Hematopoietic multipotent progenitor cell treated with erythropoietin and hydrocortisone succinate and interleukin-3 and kit ligand, for 8 days (in vitro differentiated cells): Measurements from ENCODE around the gene IL4I1.
"Not testable (repeated sequence)": the region's sequence is repeated elsewhere in the genome, so short reads cannot be mapped to it uniquely, and the experiment has no call there.

Experiments
- DNase-seq: peaks from one replicate; pipeline ENCODE4 v3.0.0-alpha.2; 2015

The IL4I1 gene, protein sequence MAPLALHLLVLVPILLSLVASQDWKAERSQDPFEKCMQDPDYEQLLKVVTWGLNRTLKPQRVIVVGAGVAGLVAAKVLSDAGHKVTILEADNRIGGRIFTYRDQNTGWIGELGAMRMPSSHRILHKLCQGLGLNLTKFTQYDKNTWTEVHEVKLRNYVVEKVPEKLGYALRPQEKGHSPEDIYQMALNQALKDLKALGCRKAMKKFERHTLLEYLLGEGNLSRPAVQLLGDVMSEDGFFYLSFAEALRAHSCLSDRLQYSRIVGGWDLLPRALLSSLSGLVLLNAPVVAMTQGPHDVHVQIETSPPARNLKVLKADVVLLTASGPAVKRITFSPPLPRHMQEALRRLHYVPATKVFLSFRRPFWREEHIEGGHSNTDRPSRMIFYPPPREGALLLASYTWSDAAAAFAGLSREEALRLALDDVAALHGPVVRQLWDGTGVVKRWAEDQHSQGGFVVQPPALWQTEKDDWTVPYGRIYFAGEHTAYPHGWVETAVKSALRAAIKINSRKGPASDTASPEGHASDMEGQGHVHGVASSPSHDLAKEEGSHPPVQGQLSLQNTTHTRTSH

DNA sequence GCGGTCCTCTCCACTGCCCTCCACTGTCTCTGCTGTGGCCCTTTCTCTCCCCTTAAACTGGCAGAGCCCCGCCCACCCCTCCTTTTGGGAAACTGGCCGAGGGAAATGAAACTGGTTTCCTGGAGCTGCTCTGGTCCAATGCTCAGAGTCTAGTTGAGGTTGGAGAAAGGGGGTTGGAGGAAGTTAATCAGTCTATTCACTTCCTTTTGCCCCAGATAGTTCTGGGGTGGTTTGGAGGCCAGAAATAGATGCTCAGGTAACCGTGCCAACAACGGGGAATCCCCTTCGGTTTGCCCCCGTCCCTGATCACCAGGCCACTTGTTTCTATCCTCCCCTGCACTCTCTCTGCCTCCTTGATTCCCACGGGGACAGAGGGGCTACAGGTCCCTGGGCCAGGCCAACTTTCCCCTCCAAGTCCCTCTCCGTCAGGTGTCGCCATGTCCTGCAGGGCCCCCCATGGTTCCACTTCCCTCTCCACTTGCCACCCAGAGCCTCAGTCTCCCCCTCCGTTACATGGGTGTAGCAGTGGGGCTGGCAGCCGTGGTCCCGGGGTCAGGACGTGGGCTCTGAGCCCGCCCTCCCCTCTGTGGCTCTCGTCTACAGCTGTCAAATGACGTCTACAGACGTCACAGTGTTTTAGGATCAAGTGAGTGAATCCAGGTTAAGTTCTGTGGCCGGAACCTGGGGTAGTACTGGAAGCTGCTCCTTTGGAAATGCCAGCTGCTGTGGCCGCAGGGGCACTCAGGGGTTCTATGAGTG lies at the start of gene IL4I1:
TSS of gene IL4I1 (minus strand) at position 25 of the 759 bp plus-strand sequence. CDS start 727 bp downstream, outside the sequence.
- DNase-seq: no peak

DNA sequence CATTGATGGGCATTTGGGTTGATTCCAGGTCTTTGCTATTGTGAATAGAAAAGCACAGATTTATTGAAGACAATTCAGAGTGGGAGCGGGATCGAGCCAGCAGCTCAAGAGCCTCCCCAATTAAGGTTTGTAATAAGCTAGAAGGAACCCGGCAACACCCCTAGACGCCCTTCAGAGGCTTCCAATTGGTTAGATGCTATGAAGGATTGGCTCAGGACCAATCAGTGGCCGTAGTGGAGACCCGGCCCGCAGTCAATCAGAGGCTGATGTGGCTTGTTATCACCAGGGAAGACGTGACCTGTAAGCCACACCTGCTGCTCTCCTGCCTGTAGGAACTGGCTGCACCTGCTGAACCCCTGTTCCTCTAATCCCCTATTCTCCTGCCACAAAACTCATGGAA lies 49.7 kb upstream of the IL4I1 start:
- no peak for DNase-seq

DNA sequence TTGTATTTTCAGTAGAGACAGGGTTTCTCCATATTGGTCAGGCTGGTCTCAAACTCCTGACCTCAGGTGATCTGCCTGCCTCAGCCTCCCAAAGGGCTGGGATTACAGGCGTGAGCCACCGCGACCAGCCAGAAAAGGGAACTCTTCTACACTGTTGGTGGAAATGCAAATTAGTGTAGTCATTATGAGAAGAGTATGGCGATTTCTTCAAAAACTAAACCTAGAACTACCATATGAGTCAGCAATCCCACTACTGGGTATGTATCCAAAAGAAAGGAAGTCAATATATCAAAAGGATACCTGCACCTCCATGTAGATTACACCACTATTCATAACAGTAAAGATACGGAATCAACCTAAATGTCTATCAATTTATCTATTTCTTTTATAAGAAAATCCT lies 47.9 kb upstream of the IL4I1 start:
- DNase-seq: not testable (repeated sequence)

DNA sequence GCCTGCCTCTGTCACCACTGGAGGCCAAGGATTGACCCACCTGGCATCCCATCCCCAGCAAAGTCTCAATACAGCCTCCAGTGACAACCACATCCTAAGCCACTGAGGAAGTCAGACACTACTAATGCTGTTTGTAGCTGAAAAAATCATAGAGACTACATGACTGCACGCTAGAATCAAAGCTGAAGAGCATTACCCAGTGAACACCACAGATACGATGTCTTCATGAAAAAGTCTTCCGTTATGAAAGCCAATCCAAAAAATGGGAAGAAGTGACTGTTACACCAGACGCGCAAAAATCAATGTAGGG lies 43.8 kb upstream of the IL4I1 start:
- DNase-seq: no peak

DNA sequence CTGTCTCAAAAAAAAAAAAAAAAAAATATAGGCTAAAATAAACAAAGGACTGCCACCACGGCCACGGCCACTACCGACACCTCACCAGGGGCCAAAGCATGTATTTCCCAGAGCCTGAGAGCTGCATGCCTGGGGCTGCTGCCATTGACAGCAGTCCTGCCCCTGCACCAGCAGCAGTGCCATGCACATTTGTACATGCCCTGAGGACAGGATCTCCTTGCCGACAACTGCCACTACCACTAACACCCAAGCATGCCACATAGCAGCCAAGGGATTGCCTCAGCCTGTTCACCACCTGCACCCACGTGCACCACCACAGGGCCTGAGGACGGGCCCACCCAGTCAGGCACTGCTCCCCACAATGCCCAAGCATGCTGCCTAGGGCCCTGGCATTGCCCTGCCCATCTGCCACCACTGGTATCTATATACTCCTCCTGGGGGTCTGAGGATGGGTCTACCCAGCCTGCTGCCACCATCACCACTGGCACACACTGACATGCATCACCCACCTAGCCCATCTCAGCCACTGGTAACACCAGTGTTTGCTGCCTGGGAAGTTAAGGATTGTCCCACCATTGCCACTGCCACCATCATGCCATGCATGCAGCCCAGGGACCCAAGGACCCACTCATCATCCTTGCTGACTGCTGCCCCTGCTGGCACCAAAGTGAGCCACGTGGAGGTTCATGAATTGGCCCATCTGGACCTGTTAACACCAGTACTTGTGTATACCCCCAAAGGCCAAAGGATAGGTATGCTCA lies 43.2 kb upstream of the IL4I1 start:
- DNase-seq: peak; percentile 18

DNA sequence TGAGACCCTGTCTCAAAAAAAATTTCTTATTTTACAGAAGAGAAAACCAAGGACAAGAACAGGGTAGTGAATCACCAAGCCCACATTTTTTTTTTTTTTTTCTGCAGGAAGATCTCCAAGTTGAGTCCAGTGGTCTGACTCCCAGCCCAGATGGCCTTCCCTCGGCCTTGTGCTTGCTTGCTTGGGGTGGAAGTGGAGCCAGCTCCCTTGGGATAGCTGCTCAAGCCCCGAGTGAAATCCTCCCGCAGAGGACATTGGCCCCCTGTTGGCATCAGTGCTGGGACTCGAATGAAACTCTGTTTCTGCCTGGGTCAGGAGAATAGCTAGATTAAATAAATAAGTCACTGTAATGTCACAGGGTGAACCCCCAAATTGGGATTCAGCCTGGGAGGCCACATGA lies 42.0 kb upstream of the IL4I1 start:
- no peak for DNase-seq

DNA sequence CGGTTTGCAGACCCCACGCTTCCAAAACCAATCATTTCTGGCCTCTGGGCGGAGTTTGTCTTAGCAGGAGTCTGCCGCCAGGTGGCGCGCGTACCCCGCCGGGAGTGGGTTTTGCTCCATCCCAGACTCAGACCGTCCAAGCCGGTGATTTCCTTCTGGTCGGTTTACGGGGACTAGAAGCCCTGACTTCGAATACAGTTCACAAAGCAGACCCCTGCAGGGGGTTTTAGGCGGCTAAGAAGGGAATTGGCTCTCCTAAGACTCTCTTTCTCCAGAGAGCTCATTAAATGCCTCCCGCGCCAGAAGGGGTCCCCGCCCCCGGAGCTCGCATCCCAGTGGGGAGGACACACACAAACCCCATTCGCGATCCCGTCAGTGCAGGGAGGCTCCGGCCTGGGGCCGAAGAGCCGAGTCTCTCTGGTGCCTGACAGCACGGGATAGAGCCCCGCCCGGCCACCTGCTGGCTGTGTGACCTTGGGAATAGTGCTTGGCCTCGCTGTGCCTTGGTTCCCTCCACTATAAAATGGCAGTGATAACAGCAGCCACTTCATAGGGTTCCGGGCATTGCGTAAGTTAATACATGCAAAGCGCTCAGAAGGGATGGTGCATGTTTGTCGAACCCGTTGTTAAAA lies 41.2 kb upstream of the IL4I1 start:
- DNase-seq: peak; percentile 71

DNA sequence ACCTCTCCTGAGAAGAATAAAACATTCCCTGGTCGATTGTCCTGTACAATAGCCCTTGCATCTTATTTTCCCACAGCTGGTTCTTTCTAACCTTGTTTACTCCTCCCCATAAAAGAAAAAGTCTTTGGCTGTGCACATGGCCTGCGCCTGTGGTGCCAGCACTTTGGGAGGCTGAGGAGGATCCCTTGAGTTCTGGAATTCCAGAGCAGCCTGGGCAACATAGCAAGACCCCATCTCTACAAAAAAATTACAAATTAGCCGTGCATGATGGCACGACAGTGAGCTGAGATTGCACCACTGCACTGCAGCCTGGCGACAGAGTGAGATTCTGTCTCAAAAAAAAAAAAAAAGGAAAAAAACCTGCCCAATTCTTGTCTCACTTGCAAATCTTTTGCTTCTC lies 39.9 kb upstream of the IL4I1 start:
- no peak for DNase-seq

DNA sequence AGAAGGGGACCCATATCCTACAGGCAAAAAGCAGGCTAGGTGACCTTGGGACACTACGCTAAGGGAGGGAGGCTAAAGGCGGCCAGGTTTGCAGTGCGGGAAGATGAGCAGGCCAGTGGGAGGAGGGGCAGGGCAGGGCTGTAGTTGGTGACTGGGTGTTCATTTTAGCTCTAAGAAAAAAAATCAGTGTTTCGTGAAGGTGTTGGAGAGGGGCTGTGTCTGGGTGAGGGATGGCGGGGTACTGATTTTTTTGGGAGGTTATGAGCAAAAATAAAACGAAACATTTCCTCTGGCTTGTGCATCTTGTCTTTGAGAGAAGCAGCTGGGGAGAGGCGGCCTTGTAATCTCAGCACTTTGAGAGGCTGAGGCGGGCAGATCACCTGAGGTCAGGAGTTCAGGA lies 37.0 kb upstream of the IL4I1 start:
- no peak for DNase-seq

DNA sequence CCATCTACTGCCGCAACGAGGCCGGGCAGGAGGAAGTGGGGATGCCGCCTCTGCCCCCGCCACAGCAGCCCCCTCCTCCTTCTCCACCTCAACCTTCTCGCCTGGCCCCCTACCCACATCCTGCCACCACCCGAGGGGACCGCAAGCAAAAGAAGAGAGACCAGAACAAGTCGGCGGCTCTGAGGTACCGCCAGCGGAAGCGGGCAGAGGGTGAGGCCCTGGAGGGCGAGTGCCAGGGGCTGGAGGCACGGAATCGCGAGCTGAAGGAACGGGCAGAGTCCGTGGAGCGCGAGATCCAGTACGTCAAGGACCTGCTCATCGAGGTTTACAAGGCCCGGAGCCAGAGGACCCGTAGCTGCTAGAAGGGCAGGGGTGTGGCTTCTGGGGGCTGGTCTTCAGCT lies 36.0 kb upstream of the IL4I1 start:
- DNase-seq: no peak

DNA sequence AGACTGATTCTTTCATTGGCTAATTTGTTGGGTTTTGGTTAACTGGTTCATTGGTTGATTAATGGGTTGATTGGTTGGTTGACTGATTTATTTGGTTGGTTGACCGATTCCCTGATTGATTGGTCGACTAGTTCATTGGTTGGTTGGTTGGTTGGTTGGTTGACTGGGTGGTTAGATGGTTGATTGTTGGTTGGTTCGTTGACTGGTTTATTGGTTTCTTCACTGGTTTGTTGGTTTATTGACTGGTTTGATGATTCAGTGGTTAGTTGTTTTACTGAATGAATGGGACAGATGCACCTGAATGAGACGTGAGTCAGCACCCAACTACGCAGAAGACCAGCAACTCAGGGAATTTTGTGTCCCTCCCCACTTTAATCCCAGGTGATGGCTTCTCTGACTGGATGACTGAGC lies 35.4 kb upstream of the IL4I1 start:
- DNase-seq: no peak

DNA sequence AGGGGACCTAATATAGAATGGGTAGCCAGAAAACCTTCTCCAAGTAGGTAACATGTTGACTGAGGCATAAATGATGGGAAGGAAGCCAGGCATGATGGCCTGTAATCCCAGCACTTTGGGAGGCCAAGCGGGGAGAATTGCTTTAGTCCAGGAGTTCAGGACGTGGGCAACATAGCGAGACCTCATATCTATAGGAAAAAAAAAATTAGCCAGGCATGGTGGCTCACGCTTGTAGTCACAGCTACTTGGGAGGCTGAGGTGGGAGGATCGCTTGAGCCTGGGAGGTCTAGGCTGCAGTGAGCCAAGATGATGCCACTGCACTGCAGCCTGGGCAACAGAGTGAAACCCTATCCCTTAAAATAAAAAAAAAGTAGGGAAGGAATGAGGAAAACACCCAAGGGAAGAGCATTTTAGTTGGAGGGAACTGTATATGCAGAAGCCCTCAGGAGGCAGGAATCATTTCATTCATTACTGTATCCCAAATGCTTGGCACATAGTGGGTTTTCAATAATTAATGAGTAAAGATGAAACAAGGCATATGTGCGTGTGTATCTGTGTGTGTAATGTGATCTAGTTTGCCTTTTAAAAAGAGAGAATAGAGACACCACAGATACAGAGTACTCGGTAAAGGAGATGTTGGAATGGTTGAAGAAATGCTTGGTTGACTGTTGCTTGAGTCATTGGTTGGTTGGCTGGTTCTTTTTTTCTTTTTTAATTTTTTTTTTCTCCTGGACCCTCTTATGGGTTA lies 34.8 kb upstream of the IL4I1 start:
- DNase-seq: no peak

DNA sequence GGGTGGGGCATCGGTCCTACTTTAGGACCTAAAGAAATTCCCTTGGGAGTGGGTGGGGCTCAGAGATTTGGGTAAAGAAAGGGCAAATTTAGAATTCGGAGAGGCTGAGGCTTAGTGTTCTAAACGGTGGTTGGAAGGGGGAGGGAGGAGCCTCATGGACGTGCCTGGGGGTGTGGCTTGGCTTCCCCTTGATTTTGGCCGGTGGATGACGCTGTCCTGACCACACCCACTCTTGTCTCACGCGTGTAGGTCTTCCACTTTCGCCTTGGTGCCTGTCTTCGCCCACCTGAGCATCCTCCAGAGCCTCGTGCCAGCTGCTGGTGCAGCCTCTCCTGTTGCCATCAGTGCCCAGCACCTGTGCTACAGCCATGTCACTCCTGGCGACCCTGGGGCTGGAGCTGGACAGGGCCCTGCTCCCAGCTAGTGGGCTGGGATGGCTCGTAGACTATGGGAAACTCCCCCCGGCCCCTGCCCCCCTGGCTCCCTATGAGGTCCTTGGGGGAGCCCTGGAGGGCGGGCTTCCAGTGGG lies 33.9 kb upstream of the IL4I1 start:
- peak; percentile 32 for DNase-seq

DNA sequence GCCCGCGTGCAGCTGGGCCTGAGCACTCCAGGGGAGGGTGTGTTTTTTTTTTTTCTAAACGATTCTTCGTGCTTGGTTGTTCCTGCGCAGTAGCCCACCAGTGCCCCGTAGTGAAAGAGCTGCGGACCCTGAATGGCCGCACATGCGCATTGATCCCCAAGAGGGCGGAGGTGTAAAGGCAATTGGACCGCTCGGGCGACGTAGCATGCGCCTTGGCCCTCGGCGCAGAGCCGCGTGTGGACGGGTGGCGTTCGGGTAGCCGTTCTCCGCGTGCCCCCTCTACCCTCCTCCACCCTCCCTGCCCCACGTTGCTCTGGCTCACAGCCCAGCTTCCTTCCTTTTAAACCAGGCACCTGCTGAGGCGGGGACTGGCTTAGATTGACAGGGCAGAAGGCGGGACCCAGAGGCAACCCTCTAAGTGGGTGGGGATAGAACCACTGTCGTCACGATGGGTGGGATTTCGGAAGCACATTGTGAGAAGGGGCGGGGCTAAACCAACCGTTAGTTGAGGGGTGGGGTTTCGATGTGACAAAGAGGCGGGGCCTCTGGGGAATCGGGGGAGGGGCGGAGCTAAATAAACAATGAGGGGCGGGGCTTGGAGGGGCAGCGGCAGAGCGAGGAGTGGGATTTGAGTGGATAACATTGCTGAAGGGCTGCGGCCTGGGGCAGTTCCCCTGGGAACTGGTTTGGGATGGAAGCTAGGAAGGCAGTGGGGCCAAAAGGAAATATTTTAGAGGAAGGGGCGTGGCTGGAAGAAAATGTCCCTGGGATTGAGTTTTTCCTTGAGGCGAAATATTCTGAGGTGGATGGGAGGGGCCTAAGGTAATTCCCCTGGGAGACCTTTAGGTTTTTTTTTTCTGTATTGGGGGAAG lies 33.2 kb upstream of the IL4I1 start:
- DNase-seq: peak; percentile 95

DNA sequence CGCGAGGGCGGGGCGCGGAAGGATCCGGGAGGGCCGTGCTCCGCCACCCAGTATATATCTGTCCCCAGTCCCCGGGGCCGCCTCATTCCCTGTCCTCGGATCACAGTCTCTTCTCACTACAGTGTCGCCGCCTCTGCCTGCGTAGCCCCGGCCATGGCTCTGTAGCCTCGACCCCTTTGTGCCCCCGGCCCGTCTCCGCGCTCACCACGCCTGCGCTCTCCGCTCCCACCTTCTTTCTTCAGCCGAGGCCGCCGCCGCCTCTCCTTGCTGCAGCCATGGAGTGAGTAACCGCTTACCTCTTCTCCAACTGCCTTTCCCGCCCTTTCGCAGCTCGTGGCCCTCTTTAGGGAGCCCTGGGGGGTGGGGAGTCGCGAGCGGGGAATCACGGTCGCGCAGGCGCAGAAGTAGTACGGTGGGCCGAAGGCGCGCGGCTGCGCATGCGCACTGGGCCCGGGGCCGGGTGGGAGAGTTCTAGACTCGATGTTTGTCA lies 32.5 kb upstream of the IL4I1 start, which contains the start of the genes ATF5 and NUP62:
TSS of gene ATF5 (plus strand) at position 85 of the 490 bp plus-strand sequence. CDS start 1,646 bp downstream, outside the sequence.
TSS of gene NUP62 (minus strand) at position 384 of the 490 bp plus-strand sequence. CDS start 19,697 bp downstream, outside the sequence.
- DNase-seq: peak; percentile 95

DNA sequence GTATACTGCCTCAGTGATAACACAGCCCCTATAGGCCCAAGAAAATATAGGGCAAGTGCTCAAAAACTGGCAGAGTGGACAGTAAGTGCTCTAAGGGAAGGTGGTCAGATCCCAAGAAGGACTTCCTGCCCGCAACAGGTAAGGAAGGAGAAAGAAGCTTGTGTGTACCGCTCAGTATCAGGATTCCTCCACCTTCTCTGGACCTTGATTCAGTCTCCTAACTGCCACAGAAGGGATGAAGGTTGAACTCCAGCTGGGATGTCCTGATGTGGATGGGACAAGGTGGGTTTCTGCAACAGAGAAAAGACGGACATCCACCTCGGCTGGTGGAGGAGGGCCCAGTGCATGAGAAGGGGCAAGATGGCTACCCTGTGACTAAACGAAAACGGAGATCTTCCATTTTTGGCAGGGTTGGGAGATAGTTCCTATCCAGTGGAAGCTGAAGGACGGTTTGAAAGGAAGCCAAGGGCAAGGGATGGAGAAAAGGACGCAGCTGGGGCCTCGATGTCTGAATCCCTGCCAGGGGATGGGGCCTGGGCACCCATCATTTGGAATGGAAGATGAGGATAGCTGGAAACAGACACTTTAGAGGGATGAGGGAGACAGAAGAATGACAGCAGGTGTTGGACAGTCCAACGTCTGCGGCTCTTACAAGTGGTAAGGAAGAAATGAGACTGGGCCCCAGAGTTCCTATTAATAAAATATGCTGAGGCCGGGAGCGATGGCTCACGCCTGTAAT lies 31.0 kb upstream of the IL4I1 start:
- DNase-seq: no peak

DNA sequence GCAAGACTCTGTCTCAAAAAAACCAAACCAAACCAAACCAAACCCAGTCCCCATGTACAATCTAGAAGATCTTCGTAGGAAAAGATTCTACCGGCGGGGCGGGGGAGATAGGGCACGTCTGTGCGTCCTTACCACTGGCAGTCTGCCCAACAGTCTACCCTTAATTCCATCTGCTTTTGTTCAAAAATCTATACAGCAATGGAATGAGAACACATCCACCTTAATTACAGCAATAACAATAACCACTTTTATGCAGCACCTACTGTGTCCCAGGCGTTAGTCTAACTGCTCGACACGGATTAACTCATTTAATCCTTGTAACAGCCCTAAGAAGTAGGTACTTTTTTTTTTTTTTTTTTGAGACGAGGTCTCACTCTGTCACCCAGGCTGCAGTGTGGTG lies 29.8 kb upstream of the IL4I1 start:
- DNase-seq: peak; percentile 39

DNA sequence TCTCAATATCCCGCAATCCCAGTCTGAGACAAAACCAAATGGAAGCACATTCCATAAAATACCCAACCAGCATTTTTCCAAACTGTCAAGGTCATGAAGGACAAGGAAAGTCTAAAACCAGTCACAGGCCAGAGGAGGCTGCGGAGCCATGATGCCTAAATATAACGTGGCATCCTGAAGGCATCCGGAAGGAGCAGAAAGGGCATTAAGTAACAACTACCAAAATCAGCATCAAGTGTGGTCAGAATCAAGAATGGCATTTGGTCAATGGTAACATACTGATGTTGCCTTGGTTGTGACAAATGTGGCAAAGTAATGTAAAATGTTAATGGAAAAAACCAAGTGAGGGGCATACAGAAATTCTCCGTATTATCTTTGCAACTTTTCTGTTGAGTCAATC lies 28.8 kb upstream of the IL4I1 start:
- DNase-seq: no peak

DNA sequence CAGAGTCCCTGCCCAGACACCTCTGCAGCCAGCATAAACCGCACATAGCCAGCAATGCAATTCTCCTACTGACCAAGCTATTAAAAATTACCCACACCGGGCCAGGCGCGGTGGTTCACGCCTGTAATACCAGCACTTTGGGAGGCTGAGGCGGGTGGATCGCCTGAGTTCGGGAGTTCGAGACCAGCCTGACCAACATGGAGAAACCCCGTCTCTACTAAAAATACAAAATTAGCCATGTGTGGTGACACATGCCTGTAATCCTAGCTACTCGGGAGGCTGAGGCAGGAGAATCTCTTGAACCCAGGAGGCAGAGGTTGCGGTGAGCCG lies 28.2 kb upstream of the IL4I1 start:
- not testable (repeated sequence) for DNase-seq
